Hematopoietic multipotent progenitor cell treated with erythropoietin and hydrocortisone succinate and interleukin-3 and kit ligand, for 8 days (in vitro differentiated cells): ENCODE results near the gene GRAMD2A.

Source experiments
- DNase-seq: peaks from one replicate; pipeline ENCODE4 v3.0.0-alpha.2; 2015

The GRAMD2A gene

GRCh38 chr15:72166716-72167417 lies 30.7 kb downstream of the GRAMD2A start:
- no peak for DNase-seq

- DNase-seq: no peak
Observed at GRCh38 chr15:72163719-72164118, 33.9 kb downstream of the GRAMD2A start.

- no peak for DNase-seq
Observed at GRCh38 chr15:72162569-72162968, 35.0 kb downstream of the GRAMD2A start.

GRCh38 chr15:72161361-72162132 lies 36.0 kb downstream of the GRAMD2A start:
- no peak for DNase-seq

GRCh38 chr15:72160696-72161245 lies 36.8 kb downstream of the GRAMD2A start:
- DNase-seq: no peak

- no peak for DNase-seq
Observed at GRCh38 chr15:72156928-72157327, 40.7 kb downstream of the GRAMD2A start.

- DNase-seq: peak; percentile 85
Observed at GRCh38 chr15:72155635-72156616, 41.7 kb downstream of the GRAMD2A start.

- DNase-seq: no peak
Observed at GRCh38 chr15:72155003-72155621, 42.5 kb downstream of the GRAMD2A start.

- no peak for DNase-seq
Observed at GRCh38 chr15:72154316-72154715, 43.3 kb downstream of the GRAMD2A start.

- no peak for DNase-seq
Observed at GRCh38 chr15:72153269-72154000, 44.2 kb downstream of the GRAMD2A start.

- DNase-seq: no peak
Observed at GRCh38 chr15:72147418-72147817, 50.2 kb downstream of the GRAMD2A start.

- DNase-seq: no peak
Observed at GRCh38 chr15:72146934-72147333, 50.7 kb downstream of the GRAMD2A start.

GRCh38 chr15:72146221-72146620 lies 51.4 kb downstream of the GRAMD2A start:
- no peak for DNase-seq

- no peak for DNase-seq
Observed at GRCh38 chr15:72141171-72142084, 56.2 kb downstream of the GRAMD2A start.

GRCh38 chr15:72140088-72140487 lies 57.5 kb downstream of the GRAMD2A start:
- no peak for DNase-seq

GRCh38 chr15:72139667-72140066 lies 57.9 kb downstream of the GRAMD2A start:
- no peak for DNase-seq

- DNase-seq: no peak
Observed at GRCh38 chr15:72136170-72137051, 61.2 kb downstream of the GRAMD2A start.

GRCh38 chr15:72135719-72136118 lies 61.9 kb downstream of the GRAMD2A start:
- DNase-seq: no peak

- DNase-seq: no peak
Observed at GRCh38 chr15:72133211-72133610, 64.4 kb downstream of the GRAMD2A start.
